HG03469 (cell line): ENCODE measurements around the gene APOBEC3C.
"Not testable (repeated sequence)": the region's sequence is repeated elsewhere in the genome, so short reads cannot be mapped to it uniquely, and the experiment has no call there.

ENCODE experiments used
- ATAC-seq: cut with Tn5 transposase; IDR thresholded peaks from one replicate; pipeline ENCODE4 v1.9.1; 2021; ENCODE audit warnings: mild to moderate bottlenecking, moderate library complexity, moderate number of reproducible peaks; ENCODE audit not compliant: unreplicated experiment

APOBEC3C gene

DNA sequence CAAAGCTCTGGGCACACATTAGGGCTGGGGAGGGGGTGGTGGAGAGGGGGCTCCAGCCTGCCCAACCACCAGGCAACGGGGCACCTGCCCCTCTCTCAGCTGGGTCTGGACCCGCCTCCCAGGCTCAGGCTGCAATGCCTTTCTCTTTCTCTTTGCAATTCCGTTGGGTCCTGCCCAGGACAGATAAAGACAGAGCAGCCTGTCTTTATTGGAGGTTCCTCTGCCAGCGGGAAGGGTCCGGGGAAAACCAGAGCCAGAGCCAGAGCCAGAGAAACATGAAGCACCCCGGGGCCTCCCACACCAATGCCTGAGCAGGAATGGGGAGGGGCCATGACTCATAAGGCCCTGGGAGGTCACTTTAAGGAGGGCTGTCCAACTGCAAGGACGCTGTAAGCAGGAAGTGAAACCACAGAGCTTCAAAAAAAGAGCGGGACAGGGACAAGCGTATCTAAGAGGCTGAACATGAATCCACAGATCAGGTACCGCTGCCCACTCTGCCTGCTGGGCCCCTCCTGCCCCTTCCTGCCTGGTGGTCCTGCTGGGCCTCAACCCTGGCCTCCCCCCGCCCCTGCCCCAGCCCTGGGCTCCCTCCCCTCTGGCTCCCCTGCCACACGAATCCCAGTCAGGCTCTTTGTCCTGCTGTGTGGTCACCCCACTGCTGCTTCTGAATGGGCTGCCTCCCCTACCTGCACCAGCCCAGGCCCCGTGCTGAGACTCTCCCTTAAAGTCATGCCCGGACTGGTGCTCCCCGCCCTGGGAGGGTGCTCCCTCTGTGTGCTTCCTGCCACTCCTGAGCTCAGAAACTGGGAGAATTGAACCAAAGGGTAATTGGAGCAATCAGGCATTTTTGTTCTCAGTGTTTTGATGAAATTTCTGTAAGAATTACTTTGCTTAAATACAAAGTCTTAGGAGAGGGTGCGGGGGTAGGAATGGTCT, 31.8 kb upstream of the APOBEC3C start, which contains the start of gene APOBEC3B:
TSS of gene APOBEC3B (plus strand) at position 356 of the 936 bp plus-strand sequence. CDS start at position 463, 107 bp downstream.
- ATAC-seq: peak; percentile 32

DNA sequence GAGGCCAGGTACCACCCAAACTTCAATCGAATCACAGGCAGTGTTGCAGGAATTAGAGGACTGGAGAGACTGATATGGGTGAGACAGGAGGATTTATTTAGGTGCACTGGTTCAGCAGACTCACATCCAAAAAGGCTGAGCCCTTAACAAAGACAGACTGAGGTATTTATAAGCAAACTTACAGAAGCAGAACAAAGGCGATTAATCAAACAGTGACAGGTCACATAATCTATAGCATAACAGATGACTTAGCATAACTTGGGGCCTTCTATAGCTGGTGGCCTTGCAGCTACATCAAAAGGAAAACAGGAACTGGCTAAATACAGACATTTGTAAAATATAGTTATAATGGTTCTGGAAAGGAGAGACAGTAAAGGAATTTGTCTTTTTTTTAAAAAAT, 29.8 kb upstream of the APOBEC3C start:
- ATAC-seq: no peak

DNA sequence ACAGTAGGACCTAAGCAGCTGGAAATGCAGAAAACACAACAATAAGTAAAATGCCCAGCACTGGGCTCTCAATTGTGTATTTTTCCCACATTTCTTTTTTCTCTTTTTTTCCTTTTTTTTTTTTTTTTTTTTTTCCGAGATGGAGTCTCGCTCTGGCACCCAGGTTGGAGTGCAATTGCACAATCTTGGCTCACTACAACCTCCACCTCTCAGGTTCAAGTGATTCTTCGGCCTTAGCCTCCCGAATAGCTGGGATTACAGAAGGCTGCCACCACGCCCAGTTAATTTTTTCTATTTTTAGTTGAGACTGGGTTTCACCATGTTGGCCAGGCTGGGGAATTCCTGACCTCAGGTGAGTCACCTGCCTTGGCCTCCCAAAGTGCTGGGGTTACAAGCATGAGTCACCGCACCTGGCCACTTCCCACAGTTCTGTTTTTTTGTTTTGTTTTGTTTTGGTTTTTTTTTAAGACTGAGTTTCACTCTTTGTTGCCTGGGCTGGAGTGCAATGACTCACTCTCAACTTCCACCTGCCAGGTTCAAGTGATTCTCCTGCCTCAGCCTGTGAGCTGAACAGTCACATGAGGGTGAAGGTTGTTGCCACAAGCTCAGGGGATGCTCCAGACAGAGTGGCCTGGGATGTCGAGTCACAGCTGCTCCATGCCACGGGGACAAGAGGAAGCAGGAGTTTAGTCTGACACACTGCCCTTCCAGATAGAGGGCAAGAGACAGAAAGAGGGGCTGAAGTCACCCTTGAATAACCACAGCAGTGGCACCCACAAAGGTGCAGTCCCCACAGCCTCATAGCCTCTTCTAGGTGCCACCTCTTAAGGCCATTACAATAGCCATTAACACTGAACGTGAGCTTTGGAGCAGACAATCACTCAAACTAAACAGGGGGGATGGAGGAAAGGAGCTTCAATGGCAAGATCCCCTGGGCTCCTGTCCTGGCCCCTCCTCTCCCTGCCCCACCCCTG, 29.0 kb upstream of the APOBEC3C start:
- ATAC-seq: peak; percentile 53

- ATAC-seq: no peak
Measured at GRCh38 chr22:38986629-38987028, 27.4 kb upstream of the APOBEC3C start.

DNA sequence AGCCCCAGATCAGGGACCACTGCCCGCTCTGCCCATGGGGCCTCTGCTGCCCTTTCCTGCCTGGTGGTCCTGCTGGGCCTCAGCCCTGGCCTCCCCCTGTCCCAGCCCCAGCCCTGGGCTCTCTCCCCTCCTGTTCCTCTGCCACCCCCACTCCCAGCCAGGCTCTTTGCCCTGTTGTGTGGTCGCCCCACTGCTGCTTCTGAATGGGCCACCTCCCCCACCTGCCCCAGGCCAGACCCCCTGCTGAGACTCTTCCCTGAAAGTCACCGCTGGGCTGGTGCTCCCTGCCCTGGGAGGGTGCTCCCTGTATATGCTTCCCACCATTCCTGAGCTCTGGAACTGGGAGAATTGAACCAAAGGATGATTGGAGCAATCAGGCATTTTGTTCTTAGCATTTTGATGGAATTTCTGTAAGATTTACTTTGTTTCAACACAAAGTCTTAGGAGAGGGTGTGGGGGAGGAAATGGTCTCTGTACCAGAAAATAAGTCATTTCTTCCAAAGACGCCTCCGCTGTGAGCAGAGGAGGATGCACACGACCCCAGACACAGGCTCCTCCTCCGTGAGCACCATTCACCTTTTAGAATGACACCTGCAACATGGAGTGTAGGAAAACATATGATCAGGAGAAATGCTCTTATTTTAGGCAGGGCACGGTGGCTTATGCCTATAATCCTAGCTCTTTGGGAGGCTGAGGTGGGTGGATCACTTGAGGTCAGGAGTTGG, 26.7 kb upstream of the APOBEC3C start:
- no peak for ATAC-seq

DNA sequence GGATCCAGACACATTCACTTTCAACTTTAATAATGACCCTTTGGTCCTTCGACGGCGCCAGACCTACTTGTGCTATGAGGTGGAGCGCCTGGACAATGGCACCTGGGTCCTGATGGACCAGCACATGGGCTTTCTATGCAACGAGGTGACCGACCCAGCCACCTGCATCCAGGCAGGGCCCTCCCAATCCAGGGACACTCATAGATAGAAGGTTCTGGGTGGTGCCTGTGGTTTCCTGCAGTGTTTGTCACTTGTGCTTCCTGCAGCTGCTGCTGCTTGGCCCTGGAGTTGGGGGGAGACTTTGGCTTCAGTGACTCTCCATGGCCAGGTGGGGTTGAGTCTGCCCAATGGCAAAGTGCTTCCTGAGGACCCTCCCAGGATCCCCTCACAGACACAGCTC, 24.6 kb upstream of the APOBEC3C start:
- ATAC-seq: no peak

DNA sequence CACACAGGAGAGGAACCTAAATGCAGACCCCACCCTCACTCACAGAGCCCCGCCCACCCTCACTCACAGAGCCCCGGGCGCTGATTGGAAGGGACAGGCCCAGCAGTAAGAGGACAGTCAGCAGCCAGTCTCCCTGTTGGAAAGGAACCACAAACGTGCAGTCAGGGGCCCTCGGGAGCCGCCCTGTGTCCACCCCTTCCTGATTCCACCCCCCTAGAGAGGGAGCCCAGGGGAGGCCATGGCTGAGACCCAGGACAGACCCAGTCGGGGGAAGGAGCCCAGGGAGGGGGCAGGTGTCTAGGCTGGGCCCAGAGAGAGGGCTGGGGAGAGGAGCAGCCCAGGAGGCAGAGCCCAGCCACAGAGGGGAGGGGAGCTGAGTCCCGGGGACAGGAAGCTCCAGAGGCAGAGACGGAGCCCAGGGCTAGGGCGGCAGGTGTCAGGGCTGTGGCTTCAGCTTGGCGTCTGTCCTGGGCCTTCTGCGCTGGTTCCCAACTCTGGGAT, 21.1 kb upstream of the APOBEC3C start:
- not testable (repeated sequence) for ATAC-seq

DNA sequence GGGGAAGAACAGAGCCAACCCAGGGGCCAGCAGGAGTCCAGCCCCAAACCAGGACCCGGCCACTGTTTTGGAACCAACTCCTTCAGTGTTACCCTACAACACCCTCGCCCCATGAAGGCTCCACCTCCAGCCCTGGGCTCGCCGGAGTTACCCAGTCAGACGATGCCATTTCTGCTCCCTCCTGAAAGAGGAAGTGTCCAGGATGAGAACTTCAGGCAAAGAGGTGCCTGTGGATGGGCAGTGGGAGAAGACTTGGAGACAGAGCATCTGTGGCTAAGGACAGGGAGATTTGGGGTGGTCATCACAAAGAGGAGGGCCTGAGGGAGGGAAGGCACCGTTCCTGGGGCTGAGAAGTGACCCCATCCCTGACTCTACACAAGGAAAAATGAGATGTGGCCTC, 18.0 kb upstream of the APOBEC3C start:
- ATAC-seq: no peak

- no peak for ATAC-seq
Measured at GRCh38 chr22:38997518-38997917, 16.5 kb upstream of the APOBEC3C start.

- ATAC-seq: no peak
Measured at GRCh38 chr22:39003165-39003638, 10.9 kb upstream of the APOBEC3C start.

DNA sequence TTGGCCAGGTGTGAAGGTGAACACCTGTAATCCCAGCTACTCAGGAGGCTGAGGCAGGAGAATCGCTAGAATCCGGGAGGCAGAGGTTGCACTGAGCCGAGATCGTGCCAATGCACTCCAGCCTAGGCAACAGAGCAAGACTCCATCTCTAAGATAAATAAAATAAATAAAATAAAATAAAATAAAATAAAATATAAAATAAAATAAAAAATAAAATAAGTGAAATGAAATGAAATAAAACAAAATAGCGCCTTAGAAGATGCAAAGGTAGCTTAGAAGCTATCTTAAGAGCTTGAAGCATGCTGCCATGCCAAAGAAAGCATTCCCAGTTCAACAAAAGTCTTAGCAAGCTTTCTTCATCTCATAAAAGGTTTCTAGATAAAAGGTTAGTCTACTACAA, 6.9 kb upstream of the APOBEC3C start:
- no peak for ATAC-seq

DNA sequence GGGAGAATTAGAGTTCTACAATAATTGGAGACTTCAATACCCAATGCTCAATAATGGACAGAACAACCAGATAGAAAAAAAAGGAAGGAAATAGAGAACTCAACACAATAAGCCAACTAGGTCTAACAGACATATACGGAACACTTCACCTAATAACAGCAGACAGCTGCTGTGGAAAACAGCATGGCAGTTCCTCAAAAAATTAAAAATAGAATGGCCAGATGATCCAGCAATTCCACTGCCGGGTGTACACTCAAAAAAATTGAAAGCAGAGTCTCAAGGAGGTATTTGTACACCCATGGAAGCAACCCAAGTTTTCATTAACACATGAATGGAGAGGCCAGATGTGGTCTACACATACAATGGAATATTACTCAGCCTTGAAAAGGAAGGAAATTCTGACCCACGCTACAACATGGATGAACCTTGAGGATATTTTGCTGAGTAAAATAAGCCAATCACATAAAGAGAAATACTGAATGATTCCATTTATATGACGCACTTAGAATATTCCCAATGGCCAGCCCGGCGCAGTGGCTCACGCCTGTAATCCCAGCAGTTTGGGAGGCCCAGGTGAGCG, 5.7 kb upstream of the APOBEC3C start:
- not testable (repeated sequence) for ATAC-seq

- ATAC-seq: no peak
Measured at GRCh38 chr22:39010946-39011345, 3.1 kb upstream of the APOBEC3C start.

DNA sequence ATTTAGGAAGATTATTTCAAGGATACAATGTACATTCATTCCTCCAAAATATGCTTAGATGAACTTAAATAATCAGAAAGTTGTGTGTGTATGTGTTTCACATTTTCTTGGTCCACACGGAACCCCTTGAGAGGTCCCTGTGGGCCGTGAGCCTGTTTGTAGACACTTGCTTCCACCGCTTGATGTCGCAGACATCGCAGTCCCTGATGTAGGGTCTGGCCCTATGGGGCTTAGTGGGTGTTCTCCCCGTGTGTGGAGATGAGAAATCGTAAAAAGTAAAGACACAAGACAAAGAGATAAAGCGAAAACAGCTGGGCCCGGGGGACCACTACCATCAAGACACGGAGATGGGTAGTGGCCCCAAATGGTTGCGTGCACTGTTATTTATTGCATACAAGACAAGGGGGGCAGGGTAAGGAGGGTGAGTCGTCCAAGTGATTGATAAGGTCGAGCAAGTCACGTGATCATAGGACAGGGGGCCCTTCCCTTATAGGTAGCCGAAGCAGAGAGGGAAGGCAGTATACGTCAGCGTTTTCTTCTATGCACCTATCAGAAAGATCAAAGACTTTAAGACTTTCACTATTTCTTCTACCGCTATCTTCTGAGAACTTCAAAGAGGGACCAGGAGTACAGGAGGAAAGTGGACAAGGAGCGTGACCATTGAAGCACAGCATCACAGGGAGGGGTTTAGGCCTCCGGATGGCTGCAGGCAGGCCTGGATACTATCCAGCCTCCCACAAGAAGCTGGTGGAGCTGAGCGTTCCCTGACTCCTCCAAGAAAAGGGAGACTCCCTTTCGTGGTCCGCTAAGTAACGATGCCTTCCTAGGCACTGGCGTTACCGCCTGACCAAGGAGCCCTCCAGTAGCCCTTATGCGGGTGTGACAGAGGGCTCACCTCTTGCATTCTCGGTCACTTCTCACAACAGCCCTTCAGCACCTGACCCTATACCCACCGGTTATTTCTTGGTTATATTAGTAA, 1.2 kb upstream of the APOBEC3C start:
- ATAC-seq: no peak

- not testable (repeated sequence) for ATAC-seq
Measured at GRCh38 chr22:39013561-39013941, 506 bp upstream of the APOBEC3C start.

DNA sequence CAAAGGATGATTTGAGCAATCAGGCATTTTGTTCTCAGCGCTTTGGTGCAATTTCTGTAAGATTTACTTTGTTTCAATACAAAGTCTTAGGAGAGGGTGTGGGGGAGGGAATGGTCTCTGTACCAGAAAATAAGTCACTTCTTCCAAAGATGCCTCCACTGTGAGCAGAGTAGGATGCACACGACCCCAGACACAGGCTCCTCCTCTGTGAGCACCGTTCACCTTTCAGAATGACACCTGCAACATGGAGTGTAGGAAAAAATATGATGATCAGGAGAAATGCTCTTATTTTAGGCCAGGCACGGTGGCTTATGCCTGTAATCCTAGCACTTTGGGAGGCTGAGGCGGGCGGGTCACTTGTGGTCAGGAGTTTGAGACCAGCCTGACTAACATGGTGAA, 665 bp downstream of the APOBEC3C start:
- ATAC-seq: not testable (repeated sequence)

GRCh38 chr22:39016592-39016991, 2.5 kb downstream of the APOBEC3C start:
- no peak for ATAC-seq

GRCh38 chr22:39017596-39018365, 3.7 kb downstream of the APOBEC3C start:
- no peak for ATAC-seq
